GM21526 (cell line): ENCODE measurements around the gene TEX52.

Experiments used
- ATAC-seq: cut with Tn5 transposase; IDR thresholded peaks from one replicate; pipeline ENCODE4 v1.9.1; 2021; ENCODE audit warnings: moderate library complexity; ENCODE audit not compliant: unreplicated experiment, low FRiP score

Gene TEX52

DNA sequence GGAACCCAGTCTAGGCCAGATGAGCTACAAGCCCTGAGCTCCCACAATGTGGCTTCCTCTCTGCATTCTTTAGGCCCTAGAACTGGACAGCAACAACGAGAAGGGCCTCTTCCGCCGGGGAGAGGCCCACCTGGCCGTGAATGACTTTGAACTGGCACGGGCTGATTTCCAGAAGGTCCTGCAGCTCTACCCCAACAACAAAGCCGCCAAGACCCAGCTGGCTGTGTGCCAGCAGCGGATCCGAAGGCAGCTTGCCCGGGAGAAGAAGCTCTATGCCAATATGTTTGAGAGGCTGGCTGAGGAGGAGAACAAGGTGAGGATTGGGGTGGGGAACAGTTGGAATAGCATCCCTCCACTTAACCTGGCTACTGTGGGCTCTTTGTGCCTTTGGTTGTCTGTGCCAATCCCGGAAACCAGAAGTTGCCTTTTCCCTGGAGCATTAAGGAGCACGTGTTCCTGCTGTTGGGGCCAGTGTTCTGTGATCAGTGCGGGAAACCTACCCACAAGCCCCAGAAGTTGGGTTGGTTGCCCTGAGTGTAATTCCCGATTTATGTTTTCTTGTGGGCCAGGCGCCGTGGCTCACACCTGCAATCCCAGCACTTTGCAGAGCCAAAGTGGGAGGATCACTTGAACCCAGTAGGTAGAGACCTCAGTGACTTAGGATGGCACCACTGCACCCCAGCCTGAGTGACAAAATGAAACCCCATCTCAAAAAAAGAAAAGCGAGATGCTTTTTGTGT, 55.6 kb downstream of the TEX52 start:
- no peak for ATAC-seq

GRCh38 chr12:2800046-2800570, 56.7 kb downstream of the TEX52 start:
- no peak for ATAC-seq
